Caco-2 (cell line): Measurements from ENCODE around the gene BZW2. TPM values are rescaled to one million over a fixed set of nuclear protein-coding genes. Genes with fewer than 3 reads are reported as not detected.
A peak's percentile ranks its signal among the peaks of the same experiment; 100 is the strongest.

Source experiments
- BruUV-seq: library from RNA; stranded (reverse); fragments of 400-500 nt; replicated peaks from 2 replicates; lab custom pipeline; 2021; lab: Mats Ljungman, UMichigan
- CTCF ChIA-PET: fragments of 300-600 bp; sonication (Branson Sonifier 250); formaldehyde crosslinking; loops from one replicate; lab custom pipeline; 2022; ENCODE audit warnings: antibody characterized with exemption; lab: Charles Lee
- POLR2A ChIA-PET: fragments of 300-600 bp; sonication (Branson Sonifier 250); formaldehyde crosslinking; loops from one replicate; lab custom pipeline; 2022; ENCODE audit warnings: antibody characterized with exemption; lab: Charles Lee
- DNase-seq, 2 experiments: peaks; one replicate each; pipeline versions ENCODE4 v3.0.0 to v3.0.0-alpha.2; 2020 to 2022
- H3K27me3 ChIP-seq: replicated peaks from 2 replicates; pipeline ENCODE4 v1.6.0; 2011; ENCODE audit warnings: low read length; ENCODE audit not compliant: control insufficient read depth, insufficient read depth
- H3K36me3 ChIP-seq: 2 replicates; pipeline ENCODE4 v1.5.1; 2011; ENCODE audit warnings: low read length; ENCODE audit not compliant: control insufficient read depth, insufficient read depth
- H3K4me1 ChIP-seq: fragments of 250-450 bp; sonication (Bioruptor Pico); 2 replicates; pipeline ENCODE4 v1.5.1; 2020; ENCODE audit warnings: mild to moderate bottlenecking
- H3K4me3 ChIP-seq: 2 replicates; pipeline ENCODE4 v1.5.1; 2011; ENCODE audit warnings: low read depth, mild to moderate bottlenecking, control low read depth, low read length
- H3K9me3 ChIP-seq: fragments of 250-450 bp; sonication (Bioruptor Pico); 2 replicates; pipeline ENCODE4 v1.5.1; 2020; ENCODE audit warnings: mild to moderate bottlenecking, moderate library complexity
- H3K27ac Mint-ChIP-seq: one replicate; pipeline ENCODE4 v1.8.0; 2022; ENCODE audit warnings: mixed read lengths; ENCODE audit not compliant: unreplicated experiment
- H3K27me3 Mint-ChIP-seq: one replicate; pipeline ENCODE4 v1.8.0; 2022; ENCODE audit warnings: mixed read lengths; ENCODE audit not compliant: insufficient read depth, unreplicated experiment
- H3K36me3 Mint-ChIP-seq: one replicate; pipeline ENCODE4 v1.8.0; 2022; ENCODE audit warnings: mild to moderate bottlenecking, mixed read lengths; ENCODE audit not compliant: insufficient read depth, unreplicated experiment
- H3K4me1 Mint-ChIP-seq: one replicate; pipeline ENCODE4 v1.8.0; 2022; ENCODE audit warnings: low read depth, mixed read lengths; ENCODE audit not compliant: unreplicated experiment
- H3K4me3 Mint-ChIP-seq: one replicate; pipeline ENCODE4 v1.8.0; 2022; ENCODE audit warnings: mild to moderate bottlenecking, moderate library complexity, mixed read lengths; ENCODE audit not compliant: unreplicated experiment
- H3K9me3 Mint-ChIP-seq: one replicate; pipeline ENCODE4 v1.8.0; 2022; ENCODE audit warnings: mixed read lengths; ENCODE audit not compliant: unreplicated experiment
- CTCF ChIP-seq, 2 experiments: fragments of 200-600 bp in 1 of 2; IDR thresholded peaks; 1 replicate in 1 of 2; 2 replicates in 1 of 2; pipeline versions ENCODE4 v1.5.1 to v1.8.0; 2011 to 2022; ENCODE audit warnings: antibody characterized with exemption in 1 of 2, control low read depth in 1 of 2, inconsistent platforms in 1 of 2, low read depth in 1 of 2, low read length in 1 of 2, mild to moderate bottlenecking in 1 of 2, moderate library complexity in 1 of 2; ENCODE audit not compliant: insufficient read depth in 1 of 2, severe bottlenecking in 1 of 2, unreplicated experiment in 1 of 2
- intact Hi-C: fragments of 100-400 bp; cut with micrococcal nuclease; formaldehyde crosslinking; loops from one replicate; pipeline ENCODE4 v1.10.0; 2022; ENCODE audit not compliant: unreplicated experiment
- total RNA-seq: library from RNA; stranded (reverse); gene quantifications from 2 replicates; pipeline ENCODE4 v1.2.3, GENCODE V29; 2022

The BZW2 gene
- total RNA-seq, 1 experiment from 2014 or later = 148 TPM

GRCh38 chr7:16647435-16647960 is 1.5 kb downstream of the BZW2 start:
- intact Hi-C loops = loop anchor here (2.0 to 5.0 kb wide), 2 partner anchors 31 to 225 kb away; partner anchors contain the start of gene CRPPA
- peaks cover 51% of the 10 kb centered on the region for H3K36me3 Mint-ChIP-seq
- no TSS peak for BruUV-seq
- no peak for DNase-seq
- no peak overlapping the region for H3K27ac Mint-ChIP-seq
- peak overlapping the region; percentile 98 for H3K4me3 Mint-ChIP-seq
- H3K4me3 ChIP-seq = peak overlapping the region; percentile 92
- no peak for TF ChIP-seq CTCF (IDR thresholded peaks at IDR 0.05; ENCODE audit: insufficient read depth in 1 of 2, low read depth in 1 of 2, low read length in 1 of 2, severe bottlenecking in 1 of 2, unreplicated experiment in 1 of 2)
- no peaks in the 10 kb centered on the region for H3K9me3 Mint-ChIP-seq
- H3K36me3 ChIP-seq = no peaks in the 10 kb centered on the region
- H3K4me1 ChIP-seq = peaks cover 52% of the 10 kb centered on the region
- CTCF ChIA-PET = no interaction called here
- no peaks in the 10 kb centered on the region for H3K9me3 ChIP-seq
- H3K27me3 ChIP-seq = no peaks in the 10 kb centered on the region
- POLR2A ChIA-PET = interaction anchor here (2.3 kb wide), 1 partner anchor 20 kb away, joined by 13 read pairs; no protein-coding TSS in a partner anchor
- no peaks in the 10 kb centered on the region for H3K27me3 Mint-ChIP-seq
- H3K4me1 Mint-ChIP-seq = peaks cover 42% of the 10 kb centered on the region

- peaks cover 40% of the 10 kb centered on the region for H3K36me3 Mint-ChIP-seq
- H3K4me1 ChIP-seq = peaks cover 61% of the 10 kb centered on the region
Measured at GRCh38 chr7:16648551-16648950, 2.6 kb downstream of the BZW2 start.

GRCh38 chr7:16649196-16649595 is 3.2 kb downstream of the BZW2 start:
- H3K27ac Mint-ChIP-seq = no peak overlapping the region
- ChIA-PET POLR2A (no interaction called here), CTCF (no interaction called here)
- H3K4me1 Mint-ChIP-seq = peaks cover 39% of the 10 kb centered on the region
- H3K27me3 Mint-ChIP-seq = no peaks in the 10 kb centered on the region
- no peak for TF ChIP-seq CTCF (IDR thresholded peaks at IDR 0.05; ENCODE audit: insufficient read depth in 1 of 2, low read depth in 1 of 2, low read length in 1 of 2, severe bottlenecking in 1 of 2, unreplicated experiment in 1 of 2)
- Histone ChIP-seq H3K4me3 (no peak overlapping the region), H3K27me3 (no peaks in the 10 kb centered on the region), H3K4me1 (peaks cover 61% of the 10 kb centered on the region), H3K9me3 (no peaks in the 10 kb centered on the region), H3K36me3 (no peaks in the 10 kb centered on the region)
- no TSS peak for BruUV-seq
- H3K36me3 Mint-ChIP-seq = peaks cover 34% of the 10 kb centered on the region
- DNase-seq = no peak
- peak overlapping the region; percentile 98 for H3K4me3 Mint-ChIP-seq
- H3K9me3 Mint-ChIP-seq = no peaks in the 10 kb centered on the region
- intact Hi-C loops = loop anchor here (5.0 kb wide), 1 partner anchor 227 kb away; the partner anchor contains the start of gene CRPPA

More at GRCh38 chr7:16648551-16648950, 2.6 kb downstream of the BZW2 start:
- Histone ChIP-seq H3K9me3 (no peaks in the 10 kb centered on the region), H3K36me3 (no peaks in the 10 kb centered on the region), H3K27me3 (no peaks in the 10 kb centered on the region), H3K4me3 (no peak overlapping the region)
- H3K27me3 Mint-ChIP-seq = no peaks in the 10 kb centered on the region
- CTCF ChIA-PET = no interaction called here
- no peak for TF ChIP-seq CTCF (IDR thresholded peaks at IDR 0.05; ENCODE audit: insufficient read depth in 1 of 2, low read depth in 1 of 2, low read length in 1 of 2, severe bottlenecking in 1 of 2, unreplicated experiment in 1 of 2)
- H3K4me1 Mint-ChIP-seq = peaks cover 44% of the 10 kb centered on the region
- no peaks in the 10 kb centered on the region for H3K9me3 Mint-ChIP-seq
- intact Hi-C loops = loop anchor here (5.0 kb wide), 1 partner anchor 226 kb away; the partner anchor contains the start of gene CRPPA
- H3K27ac Mint-ChIP-seq = peak overlapping the region; percentile 14
- H3K4me3 Mint-ChIP-seq = peak overlapping the region; percentile 98
- DNase-seq = peak in 1 of 2 experiments; percentile 40
- POLR2A ChIA-PET = interaction anchor here (0.6 kb wide), 1 partner anchor 13 kb away, joined by 4 read pairs; no protein-coding TSS in a partner anchor
- BruUV-seq = no TSS peak
